GM20431 (cell line): ENCODE results near the gene EGFR.

Source experiments
- in situ Hi-C: fragments of 300-500 bp; cut with MseI, MboI; formaldehyde crosslinking; loops from one replicate; pipeline ENCODE4 v1.15.0; 2020; ENCODE audit warnings: low sequenced_read_pairs; ENCODE audit not compliant: unreplicated experiment

The EGFR gene

DNA sequence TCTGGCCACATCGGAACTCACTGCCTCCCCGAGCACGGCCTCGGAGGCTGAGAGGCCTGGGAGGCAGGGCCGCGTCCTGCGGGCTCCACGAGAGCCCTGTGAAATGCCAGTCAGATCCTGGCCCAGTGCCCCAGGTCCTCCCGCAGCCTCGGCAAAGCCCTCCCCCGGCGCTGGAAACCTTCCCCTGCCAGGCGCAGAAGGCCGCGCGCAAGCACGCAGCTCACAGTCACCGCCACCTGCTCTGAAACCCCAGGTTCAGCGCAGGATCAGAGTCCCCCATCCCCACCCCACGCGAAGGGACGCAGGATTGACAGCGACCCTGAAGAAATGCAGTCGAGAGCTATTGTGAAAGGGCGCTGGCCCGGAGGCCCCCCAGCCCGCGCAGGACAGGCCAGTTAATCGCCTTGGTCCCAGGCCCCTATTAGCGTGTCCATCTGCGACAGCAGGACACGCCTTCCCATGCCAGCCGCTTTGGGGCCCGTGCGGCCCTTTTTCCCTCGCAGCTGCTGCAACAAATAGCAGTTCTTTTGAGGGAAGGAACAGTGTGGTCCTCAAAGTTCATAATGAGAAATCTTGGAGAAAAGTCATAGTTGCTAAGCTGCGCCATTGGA, 13.5 kb upstream of the EGFR start:
- in situ Hi-C loops: no loop called here

DNA sequence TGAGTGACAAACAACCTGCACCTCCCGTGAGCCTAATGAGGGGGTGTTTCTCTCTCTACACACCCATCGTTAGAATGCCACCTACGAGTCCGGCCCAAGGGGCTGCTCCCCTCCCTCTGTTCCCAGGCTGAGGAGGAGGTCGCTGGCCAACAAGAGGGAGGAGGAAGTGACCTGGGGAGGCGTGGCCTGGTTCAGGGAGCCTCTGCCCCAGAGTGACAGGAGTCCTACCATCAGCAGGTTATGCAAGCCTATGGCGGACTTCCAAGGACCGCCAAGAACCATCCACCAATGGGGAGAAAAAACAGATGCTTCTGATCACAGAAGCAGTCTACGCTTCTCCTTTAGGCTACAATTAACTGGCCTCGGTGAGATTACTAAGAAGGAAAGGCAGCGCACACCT, 12.3 kb upstream of the EGFR start:
- in situ Hi-C loops: no loop called here

DNA sequence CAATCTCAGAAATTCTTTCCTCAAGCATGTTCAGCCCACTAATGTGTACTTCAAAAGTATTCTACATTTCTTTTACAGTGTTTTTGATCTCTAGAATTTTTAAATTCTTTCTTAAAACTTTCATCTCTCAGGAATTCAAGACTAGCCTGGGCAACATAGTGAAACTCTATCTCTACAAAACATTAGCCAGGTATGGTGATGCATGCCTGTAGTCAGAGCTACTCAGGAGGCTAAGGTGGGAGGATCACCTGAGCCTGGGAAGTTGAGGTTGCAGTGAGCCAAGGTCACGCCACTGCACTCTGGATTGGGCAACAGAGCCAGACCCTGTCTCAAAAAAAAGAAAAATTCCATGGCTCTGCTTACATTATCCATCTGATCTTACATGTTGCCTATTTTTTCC, 5.0 kb upstream of the EGFR start:
- in situ Hi-C loops: no loop called here

DNA sequence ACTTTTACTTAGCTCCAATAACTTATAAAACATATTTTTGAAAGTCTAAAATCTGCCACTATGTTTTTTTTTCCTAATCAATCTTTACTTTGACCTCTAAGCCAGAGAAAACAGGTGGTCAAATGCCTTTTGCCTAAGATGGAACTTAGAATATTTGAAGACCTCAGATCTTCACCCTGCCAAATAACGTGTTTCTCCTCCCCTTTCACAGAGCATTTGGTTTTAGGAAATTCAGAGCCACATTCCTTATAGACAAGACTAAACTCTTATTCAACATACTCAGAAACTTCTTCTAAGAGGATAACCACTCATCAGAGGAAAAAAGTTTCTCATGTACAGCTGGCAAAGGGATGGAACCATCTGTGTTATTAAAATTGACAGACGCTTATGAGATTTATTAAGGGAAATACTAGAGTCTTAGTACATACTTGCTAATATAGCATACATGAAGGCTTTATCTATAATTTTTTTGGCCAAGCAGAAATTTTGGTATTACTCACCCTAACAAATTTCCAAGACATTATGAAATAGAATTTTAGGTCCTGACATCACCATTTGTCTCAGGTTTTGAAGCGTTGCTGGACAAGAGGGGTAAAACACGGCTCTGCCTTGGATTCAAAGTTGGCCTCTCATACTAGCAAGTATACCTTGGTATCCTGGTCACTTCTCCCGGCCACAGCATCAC, 2.6 kb upstream of the EGFR start:
- in situ Hi-C loops: no loop called here

DNA sequence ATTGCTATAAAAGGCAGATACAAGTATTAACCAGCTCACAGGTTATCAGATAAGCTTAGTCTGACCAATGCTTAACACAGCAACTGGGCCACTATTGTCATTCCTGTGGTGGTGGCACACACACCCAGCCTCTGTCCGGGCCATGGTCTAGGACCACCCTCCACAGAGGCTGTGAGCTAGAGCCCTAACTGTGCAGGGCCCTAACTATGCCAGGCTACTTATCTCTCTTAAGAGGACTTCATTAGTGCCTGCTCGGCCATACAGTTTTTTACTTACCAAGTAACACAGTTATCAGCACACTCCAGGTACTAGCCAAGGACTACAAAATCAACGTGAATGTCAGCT, 2.1 kb upstream of the EGFR start:
- in situ Hi-C loops: no loop called here

DNA sequence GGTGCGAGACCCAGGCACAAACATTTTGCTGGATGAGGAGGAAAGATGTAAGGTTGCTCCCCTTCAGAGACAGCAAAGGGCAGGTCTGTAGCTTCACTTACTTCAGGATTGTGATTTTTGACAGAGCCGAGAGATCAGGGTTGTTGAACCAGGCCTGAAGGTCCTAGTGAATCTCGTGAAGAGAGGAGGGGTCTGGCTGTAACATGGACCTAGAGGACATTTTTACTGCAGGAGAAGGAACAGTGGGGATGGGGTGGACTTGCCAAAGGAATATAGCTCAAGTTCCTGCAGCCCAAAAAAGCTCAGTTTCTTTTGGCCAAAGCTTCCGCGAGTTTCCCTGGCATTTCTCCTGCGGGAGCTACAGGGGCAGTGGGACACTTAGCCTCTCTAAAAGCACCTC, 976 bp upstream of the EGFR start:
- in situ Hi-C loops: no loop called here

DNA sequence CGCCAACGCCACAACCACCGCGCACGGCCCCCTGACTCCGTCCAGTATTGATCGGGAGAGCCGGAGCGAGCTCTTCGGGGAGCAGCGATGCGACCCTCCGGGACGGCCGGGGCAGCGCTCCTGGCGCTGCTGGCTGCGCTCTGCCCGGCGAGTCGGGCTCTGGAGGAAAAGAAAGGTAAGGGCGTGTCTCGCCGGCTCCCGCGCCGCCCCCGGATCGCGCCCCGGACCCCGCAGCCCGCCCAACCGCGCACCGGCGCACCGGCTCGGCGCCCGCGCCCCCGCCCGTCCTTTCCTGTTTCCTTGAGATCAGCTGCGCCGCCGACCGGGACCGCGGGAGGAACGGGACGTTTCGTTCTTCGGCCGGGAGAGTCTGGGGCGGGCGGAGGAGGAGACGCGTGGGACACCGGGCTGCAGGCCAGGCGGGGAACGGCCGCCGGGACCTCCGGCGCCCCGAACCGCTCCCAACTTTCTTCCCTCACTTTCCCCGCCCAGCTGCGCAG, 424 bp downstream of the EGFR start:
- in situ Hi-C loops: no loop called here

DNA sequence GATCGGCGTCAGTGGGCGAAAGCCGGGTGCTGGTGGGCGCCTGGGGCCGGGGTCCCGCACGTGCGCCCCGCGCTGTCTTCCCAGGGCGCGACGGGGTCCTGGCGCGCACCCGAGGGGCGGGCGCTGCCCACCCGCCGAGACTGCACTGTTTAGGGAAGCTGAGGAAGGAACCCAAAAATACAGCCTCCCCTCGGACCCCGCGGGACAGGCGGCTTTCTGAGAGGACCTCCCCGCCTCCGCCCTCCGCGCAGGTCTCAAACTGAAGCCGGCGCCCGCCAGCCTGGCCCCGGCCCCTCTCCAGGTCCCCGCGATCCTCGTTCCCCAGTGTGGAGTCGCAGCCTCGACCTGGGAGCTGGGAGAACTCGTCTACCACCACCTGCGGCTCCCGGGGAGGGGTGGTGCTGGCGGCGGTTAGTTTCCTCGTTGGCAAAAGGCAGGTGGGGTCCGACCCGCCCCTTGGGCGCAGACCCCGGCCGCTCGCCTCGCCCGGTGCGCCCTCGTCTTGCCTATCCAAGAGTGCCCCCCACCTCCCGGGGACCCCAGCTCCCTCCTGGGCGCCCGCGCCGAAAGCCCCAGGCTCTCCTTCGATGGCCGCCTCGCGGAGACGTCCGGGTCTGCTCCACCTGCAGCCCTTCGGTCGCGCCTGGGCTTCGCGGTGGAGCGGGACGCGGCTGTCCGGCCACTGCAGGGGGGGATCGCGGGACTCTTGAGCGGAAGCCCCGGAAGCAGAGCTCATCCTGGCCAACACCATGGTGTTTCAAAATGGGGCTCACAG, 1.1 kb downstream of the EGFR start:
- in situ Hi-C loops: no loop called here

DNA sequence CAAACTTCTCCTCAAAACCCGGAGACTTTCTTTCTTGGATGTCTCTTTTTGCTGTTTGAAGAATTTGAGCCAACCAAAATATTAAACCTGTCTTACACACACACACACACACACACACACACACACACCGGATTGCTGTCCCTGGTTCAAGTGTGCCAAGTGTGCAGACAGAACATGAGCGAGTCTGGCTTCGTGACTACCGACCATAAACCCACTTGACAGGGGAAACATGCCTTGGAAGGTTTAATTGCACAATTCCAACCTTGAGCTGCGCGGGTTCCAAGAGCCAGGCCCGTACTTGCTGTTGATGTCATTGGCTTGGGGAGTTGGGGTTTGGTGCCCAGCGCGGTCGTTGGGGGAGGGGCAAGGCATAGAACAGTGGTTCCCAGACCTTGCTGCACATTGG, 1.7 kb downstream of the EGFR start:
- in situ Hi-C loops: no loop called here

DNA sequence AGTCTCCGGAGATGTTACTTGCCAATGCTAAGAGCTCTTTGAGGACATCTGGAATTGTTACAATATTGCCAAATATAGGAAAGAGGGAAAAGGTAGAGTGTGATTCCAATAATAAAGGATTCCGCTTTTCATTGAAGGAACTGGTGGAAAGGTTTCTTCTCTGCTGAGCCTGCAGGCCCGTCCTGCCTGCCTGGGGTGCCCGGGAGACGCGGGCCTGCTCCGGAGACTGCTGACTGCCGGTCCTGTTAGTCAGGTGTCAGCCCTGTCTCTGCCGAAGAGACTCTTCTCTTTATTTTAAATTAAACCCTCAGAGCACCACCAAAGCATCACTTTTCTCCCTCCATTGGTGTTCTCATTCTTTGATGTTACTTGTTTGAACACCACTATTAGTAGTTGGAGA, 2.2 kb downstream of the EGFR start:
- in situ Hi-C loops: no loop called here

DNA sequence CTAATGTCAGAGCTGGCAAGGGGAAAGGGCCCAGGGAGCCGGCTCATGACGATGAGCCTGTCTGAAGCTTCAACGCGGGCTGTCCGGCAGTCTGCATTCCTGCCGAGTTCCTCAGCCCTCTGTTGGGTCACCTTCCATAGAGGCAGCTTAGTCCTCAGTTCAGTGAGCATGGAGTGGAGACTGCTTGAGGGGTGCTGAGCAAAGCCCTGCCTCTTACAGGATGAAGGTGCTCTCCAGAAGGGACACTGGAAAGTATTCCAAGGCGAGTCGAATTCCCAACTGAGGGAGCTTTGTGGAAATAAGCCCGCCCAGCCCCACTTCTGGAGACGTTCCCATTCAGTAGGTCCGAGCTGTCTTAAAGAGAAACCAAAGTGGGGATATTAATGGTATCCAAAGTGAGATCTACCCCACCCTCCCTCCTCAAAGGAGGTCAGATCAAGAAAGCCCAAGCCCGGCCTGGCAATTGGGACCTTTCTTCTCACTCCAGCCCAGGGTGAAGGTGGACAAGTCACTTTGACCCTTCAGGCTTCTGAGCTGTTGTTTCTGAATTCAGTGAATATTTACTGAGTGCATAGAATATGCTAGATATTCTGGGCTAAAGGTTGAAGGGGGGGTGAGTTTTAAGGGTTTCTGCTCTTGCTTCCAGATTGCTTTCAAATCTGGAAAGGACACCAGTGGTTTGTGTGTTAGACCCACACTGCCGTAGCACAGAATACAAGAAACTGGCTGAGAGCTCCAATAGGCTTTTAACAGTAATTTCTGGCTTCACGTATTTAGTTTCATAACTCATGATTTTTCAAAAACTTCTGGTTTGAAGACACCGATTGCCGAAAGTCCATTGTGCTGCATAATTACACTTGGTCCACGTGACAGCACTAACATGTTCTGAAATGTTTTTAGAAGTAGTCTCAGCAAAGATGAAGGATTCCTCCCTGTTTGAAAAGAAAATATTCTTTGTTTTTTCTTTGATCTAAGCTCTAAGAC, 3.5 kb downstream of the EGFR start:
- in situ Hi-C loops: no loop called here

DNA sequence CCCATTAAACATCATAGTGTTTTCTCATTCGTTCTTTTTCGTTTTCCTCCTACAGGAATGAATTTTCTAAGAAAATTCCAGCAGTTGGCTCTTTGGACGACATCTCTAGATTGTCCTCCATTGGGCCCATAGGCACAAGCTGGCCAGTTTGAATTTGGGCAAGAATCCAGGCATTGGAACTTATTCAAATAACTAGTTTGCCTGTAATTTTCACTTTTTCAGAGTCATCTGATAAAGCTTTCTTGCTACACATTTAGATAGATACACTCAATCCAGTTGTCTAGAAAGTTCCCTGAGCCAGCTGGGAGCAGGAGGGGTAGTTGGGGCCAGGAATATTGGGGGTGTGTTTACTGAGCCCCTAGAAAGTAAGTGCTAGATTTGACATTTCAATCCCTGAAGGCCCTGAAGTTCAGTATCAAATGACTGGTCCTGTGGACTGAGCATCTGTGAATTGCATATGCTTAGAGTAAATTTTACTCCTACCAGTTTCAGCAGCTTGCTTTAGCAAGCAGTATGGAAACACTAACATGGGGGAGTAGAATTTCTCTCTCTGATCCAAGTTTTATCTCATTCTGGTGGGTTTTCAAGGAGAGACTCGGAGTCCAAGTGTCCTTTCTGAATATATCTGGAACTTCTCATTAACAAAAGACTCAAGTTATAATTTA, 5.2 kb downstream of the EGFR start:
- in situ Hi-C loops: no loop called here

DNA sequence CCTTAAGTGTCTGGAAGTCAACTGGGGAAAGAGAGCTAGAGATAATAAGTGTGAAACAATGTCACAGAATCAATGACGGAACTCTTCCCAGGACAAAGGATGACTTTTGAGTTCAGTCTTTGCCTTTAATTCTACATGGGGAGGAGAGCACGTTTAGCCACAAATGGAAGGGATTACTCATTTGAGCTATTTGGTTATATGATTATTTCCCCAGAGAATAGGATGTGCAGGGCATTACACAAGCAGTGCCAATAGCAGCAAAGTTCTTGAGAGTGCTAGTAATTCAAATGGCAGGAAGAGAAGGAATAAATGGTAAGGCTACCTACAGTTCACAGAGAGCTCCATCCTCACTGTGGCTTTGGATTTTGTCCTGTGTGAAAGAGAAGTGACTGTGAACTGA, 6.0 kb downstream of the EGFR start:
- in situ Hi-C loops: no loop called here

DNA sequence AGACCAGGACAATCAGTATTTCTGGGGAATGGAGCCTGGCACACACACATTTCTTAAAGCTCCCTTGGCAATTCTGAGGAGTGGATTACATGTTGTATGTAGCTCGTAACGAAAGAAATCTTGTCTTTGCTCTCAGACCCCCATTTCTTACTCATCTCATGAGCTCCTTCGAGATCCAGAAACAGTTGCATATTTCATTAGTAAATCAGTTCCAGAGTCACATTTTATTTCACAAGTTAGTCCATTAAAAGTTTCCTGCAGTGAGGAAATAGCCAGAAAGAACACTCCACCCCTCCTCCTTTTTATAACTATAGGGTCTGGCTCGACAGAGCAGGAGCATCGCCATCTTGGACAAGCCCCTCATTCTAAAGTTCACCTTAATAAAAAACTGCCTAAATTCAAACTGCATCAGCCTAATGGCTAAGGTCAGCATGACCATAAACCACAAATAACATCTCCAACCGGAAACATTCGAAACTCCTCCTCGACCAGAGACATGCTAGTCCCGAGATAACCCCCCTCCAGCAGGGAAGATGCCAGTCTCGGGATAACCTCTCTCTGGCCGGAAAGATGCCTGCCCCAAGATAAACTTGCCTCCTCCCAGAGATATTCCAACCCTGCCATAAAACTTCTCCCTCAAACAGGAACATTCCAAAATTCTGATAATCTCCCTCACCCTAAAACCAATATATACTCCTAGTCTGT, 7.4 kb downstream of the EGFR start:
- in situ Hi-C loops: no loop called here

DNA sequence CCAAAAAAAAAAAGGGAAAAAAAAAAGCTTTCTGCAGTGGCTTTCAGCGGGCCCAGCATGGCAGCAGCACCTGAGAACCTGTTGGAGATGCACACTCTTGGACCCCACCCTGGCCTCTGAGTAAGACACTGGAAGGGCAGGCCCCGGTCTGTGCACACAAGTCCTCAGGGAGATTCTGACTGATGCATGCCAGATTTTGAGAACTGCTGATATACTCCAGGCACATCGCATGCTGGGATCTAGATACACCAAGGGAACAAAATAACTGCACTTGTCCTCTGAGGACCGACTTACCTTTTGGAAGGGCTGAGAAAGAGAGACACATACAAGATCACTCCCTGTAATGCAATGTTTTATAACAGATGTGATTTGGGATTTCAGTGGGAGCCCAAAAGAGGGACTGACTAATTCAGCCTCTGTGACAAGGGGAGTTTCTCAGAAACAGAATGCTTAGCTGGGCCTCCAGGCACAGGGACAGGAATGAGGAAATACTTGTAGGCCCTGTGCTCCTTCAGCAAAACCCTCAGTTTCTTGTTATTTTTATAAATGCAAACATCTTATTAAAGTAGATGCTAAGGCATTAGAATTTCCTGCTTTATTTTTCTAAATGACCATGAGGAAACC, 8.2 kb downstream of the EGFR start:
- in situ Hi-C loops: no loop called here

DNA sequence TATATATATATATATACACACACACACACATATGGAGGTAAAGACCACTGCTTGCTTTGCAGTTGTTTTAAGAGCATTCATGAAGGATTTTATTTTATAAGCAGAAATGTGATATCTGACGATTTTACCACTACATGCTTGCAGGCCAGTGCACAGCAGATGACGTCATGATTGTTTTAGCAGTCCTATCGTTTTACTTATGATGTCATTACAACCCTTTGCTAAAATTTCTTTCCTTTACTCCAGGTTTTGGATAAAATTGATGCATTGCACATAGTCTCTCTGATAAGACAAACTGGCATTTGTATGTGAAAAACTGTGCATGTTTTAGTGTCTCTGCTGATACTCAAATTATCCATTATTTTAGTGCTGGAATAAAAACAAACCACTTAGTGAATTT, 9.2 kb downstream of the EGFR start:
- in situ Hi-C loops: no loop called here

DNA sequence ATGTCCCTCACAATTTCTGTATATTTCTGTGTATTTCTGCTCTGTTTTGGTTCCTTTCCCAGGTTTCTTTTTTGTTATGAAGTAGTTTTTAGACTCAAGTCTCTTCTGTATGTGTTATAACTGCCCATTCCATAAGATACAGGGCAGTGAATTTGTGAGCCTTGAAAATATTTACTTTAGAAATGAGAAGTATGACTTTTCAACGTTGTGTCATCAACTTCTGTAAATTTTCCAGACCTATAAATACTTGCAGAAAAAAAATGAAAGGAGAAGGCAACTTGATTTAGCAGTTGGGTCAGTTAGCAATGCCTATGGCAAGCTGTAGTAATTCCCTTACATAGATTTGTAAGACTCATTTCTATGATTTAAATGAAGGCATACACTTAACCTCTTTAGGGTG, 11.5 kb downstream of the EGFR start:
- in situ Hi-C loops: no loop called here

DNA sequence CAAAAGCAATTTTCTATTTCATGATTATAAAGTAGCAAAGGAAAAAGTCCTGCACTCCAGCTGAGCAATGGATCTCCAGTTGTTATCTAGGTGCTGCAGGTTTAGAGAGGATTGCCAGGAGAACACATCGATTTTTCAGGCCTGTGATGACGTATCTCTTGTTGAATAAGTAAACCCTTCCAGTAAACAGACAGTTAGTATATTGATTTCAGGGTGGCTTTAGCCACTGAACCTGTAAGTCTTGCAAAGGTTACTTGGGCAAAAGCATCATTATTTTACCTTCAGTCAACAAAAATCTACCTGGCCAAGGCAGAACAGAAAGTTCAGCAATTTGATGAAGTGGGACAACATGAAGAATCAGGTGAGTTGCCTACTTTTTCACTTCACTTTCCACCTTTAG, 12.3 kb downstream of the EGFR start:
- in situ Hi-C loops: no loop called here
